Ovary (tissue), 9 donors: ENCODE data around the gene PLB1. TPM values are rescaled to one million over a fixed set of nuclear protein-coding genes. Genes with fewer than 3 reads are reported as not detected.
A peak's percentile ranks its signal among the peaks of the same experiment; 100 is the strongest.

Source experiments
- DNase-seq, 5 donors: peaks; one replicate each; pipeline ENCODE4 v3.0.0-alpha.2; 2019 to 2020
- H3K27ac ChIP-seq, 2 donors: fragments of 200-600 bp; one replicate each; pipeline versions ENCODE4 v1.5.1 to v1.8.0; 2019 to 2022
- H3K27me3 ChIP-seq: fragments of 200-600 bp; one replicate; pipeline ENCODE4 v1.8.0; 2022
- H3K36me3 ChIP-seq: fragments of 200-600 bp; sonication (generic); one replicate; pipeline ENCODE4 v1.5.1; 2019
- H3K4me1 ChIP-seq: one replicate; pipeline ENCODE4 v1.8.1; 2013; ENCODE audit warnings: mild to moderate bottlenecking, moderate library complexity; ENCODE audit not compliant: insufficient read depth
- H3K4me3 ChIP-seq: fragments of 200-600 bp; sonication (generic); one replicate; pipeline ENCODE4 v1.5.1; 2017
- H3K9me3 ChIP-seq, 2 donors: fragments of 200-600 bp in 1 of 2; sonication (generic) in 1 of 2; one replicate each; pipeline versions ENCODE4 v1.5.1 to v1.8.1; 2013 to 2019; ENCODE audit warnings: mild to moderate bottlenecking in 1 of 2, moderate library complexity in 1 of 2
- EP300 ChIP-seq: sonication (generic); formaldehyde crosslinking; IDR thresholded peaks from one replicate; pipeline ENCODE4 v1.6.1; 2017; ENCODE audit warnings: antibody characterized with exemption
- POLR2A ChIP-seq: fragments of 450-650 bp; IDR thresholded peaks from one replicate; pipeline ENCODE4 v1.6.1; 2017; ENCODE audit warnings: antibody characterized with exemption, mild to moderate bottlenecking, moderate library complexity
- WGBS, 3 donors: extraction: QIAGEN DNeasy Blood & Tissue Kit in 1 of 3; methylation state at CpG; one replicate each; pipeline versions ENCODE4 v1.1.5 to v1.1.7; 2013 to 2017; 5-methylcytosine and 5-hydroxymethylcytosine counted together
- intact Hi-C, 4 donors: fragments of 100-400 bp; cut with DNase I; formaldehyde crosslinking; loops; one replicate each; pipeline versions ENCODE4 v1.11.0 to v1.15.1; 2022 to 2023
- polyA plus RNA-seq, 2 donors: library from polyadenylated mRNA; stranded (reverse); fragments of 200-250 nt in 1 of 2; fragments of 350-450 nt in 1 of 2; fragmentation: Illumina TruSeq in 1 of 2; extraction: RNeasy Lipid Tissue Mini Kit (QIAGEN cat#74804) in 1 of 2; gene quantifications; one replicate each; pipeline ENCODE4 v1.2.3, GENCODE V29; 2013 to 2014
- total RNA-seq, 7 donors: library from RNA; depleted of rRNA in 2 of 7; stranded (reverse); fragments of >200 nt in 2 of 7; fragmentation: NEBNext Ultra II Directional in 3 of 7; extraction: Animal tissue kit (Norgen Biotek cat#: 25700) in 3 of 7; gene quantifications; one replicate each; pipeline versions ENCODE4 v1.1.0 to v1.2.4, GENCODE V29; 2016 to 2023
- TF ChIP-seq, protein P1 (sequence below), 3 donors: fragments of 450-650 bp in 2 of 3; fragments of 200-600 bp in 1 of 3; IDR thresholded peaks; one replicate each; pipeline versions ENCODE4 v1.5.1 to v1.8.0; 2016 to 2022; ENCODE audit warnings: antibody characterized with exemption in 3 of 3, mild to moderate bottlenecking in 1 of 3
- donor health status: DM: no; HTN: no; CAD: no; lungs with moderate emphysema.
- donor health status: DM: no; HTN: no; CAD: no.
- donor health status: Bipolar disorder and iron deficiency.
- donor health status: DM: yes; HTN: yes; CAD: no.
- donor health status: DM: no; HTN: no; CAD: no.
- donor health status: DM: yes; HTN: yes; CAD: no.

The PLB1 gene
- total and polyA plus RNA-seq, 9 donors = 0.99 to 9.3 (median 2.7) TPM

DNA sequence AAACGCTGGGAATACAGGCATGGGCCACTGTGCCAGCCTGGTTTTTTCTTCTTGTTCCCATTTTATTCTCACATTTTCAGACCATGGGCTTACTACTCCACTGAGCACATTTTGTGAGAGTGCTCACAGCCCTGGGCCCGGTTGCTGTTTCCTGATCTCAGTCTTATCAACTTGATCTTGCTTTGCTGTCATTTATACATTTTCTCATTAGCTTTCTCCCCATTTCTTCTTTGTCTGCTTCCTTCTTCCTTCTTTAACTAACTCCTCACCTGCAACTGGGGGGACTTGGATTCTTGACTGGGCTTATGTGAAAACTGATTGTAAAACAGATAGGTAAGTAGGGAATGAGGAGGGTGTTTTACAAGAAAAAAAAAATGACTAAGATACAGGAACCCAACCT lies 117.3 kb downstream of the PLB1 start:
- TF ChIP-seq EP300 = no peak
- TF ChIP-seq POLR2A = no peak
- TF ChIP-seq, protein P1, sequence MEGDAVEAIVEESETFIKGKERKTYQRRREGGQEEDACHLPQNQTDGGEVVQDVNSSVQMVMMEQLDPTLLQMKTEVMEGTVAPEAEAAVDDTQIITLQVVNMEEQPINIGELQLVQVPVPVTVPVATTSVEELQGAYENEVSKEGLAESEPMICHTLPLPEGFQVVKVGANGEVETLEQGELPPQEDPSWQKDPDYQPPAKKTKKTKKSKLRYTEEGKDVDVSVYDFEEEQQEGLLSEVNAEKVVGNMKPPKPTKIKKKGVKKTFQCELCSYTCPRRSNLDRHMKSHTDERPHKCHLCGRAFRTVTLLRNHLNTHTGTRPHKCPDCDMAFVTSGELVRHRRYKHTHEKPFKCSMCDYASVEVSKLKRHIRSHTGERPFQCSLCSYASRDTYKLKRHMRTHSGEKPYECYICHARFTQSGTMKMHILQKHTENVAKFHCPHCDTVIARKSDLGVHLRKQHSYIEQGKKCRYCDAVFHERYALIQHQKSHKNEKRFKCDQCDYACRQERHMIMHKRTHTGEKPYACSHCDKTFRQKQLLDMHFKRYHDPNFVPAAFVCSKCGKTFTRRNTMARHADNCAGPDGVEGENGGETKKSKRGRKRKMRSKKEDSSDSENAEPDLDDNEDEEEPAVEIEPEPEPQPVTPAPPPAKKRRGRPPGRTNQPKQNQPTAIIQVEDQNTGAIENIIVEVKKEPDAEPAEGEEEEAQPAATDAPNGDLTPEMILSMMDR (IDR thresholded peaks at IDR 0.05) = no peak

GRCh38 chr2:28613633-28614501 lies 118.0 kb downstream of the PLB1 start:
- no peaks in the 10 kb centered on the region for H3K4me1 ChIP-seq
- H3K36me3 ChIP-seq = no peaks in the 10 kb centered on the region
- no peak overlapping the region for H3K27ac ChIP-seq
- intact Hi-C loops = no loop called here
- H3K9me3 ChIP-seq = no peaks in the 10 kb centered on the region
- TF ChIP-seq EP300 = no peak
- TF ChIP-seq POLR2A = no peak
- TF ChIP-seq, protein P1 (IDR thresholded peaks at IDR 0.05) = no peak
- WGBS, 3 donors = 73 to 82% (median 75%) methylated on average over 11 of the region's 11 CpGs
- H3K27me3 ChIP-seq = no peaks in the 10 kb centered on the region
- peak in 1 of 5 donors; percentile 20 for DNase-seq
- no peak overlapping the region for H3K4me3 ChIP-seq

More for the DNA sequence above, 117.3 kb downstream of the PLB1 start:
- DNase-seq = peak in 1 of 5 donors; percentile 7
- Histone ChIP-seq H3K4me1 (no peaks in the 10 kb centered on the region), H3K27me3 (no peaks in the 10 kb centered on the region), H3K4me3 (no peak overlapping the region), H3K9me3 (no peaks in the 10 kb centered on the region), H3K36me3 (no peaks in the 10 kb centered on the region), H3K27ac (no peak overlapping the region)
- 88 to 97% (median 95%) methylated on average over 2 of the region's 2 CpGs for WGBS, 3 donors
- intact Hi-C loops = no loop called here

GRCh38 chr2:28615706-28616105 lies 119.8 kb downstream of the PLB1 start:
- Histone ChIP-seq H3K4me3 (no peak overlapping the region), H3K9me3 (no peaks in the 10 kb centered on the region), H3K36me3 (no peaks in the 10 kb centered on the region), H3K27ac (no peak overlapping the region), H3K27me3 (no peaks in the 10 kb centered on the region), H3K4me1 (peaks cover under 1% of the 10 kb centered on the region)
- TF ChIP-seq EP300 (no peak), POLR2A (no peak)
- TF ChIP-seq, protein P1 (IDR thresholded peaks at IDR 0.05) = no peak
- DNase-seq = no peak
- 94 to 95% (median 95%) methylated on average over 6 of the region's 6 CpGs for WGBS, 3 donors
- intact Hi-C loops = no loop called here

GRCh38 chr2:28616396-28616999 lies 120.6 kb downstream of the PLB1 start:
- WGBS, 3 donors = 80 to 85% (median 80%) methylated on average over 3 of the region's 3 CpGs
- H3K27ac ChIP-seq = no peak overlapping the region
- intact Hi-C loops = no loop called here
- no peak for TF ChIP-seq EP300
- TF ChIP-seq POLR2A = no peak
- TF ChIP-seq, protein P1 (IDR thresholded peaks at IDR 0.05) = no peak
- no peak overlapping the region for H3K4me3 ChIP-seq
- H3K27me3 ChIP-seq = no peaks in the 10 kb centered on the region
- peaks cover 7% of the 10 kb centered on the region for H3K4me1 ChIP-seq
- no peak for DNase-seq
- H3K36me3 ChIP-seq = no peaks in the 10 kb centered on the region
- H3K9me3 ChIP-seq = no peaks in the 10 kb centered on the region
